Prostate gland (tissue), 2 donors: ENCODE results near the gene NOS2.
"Not testable (repeated sequence)": the region's sequence is repeated elsewhere in the genome, so short reads cannot be mapped to it uniquely, and the experiment has no call there.

Experiments
- CTCF ChIP-seq, 4 experiments: fragments of 200-600 bp in 2 of 4; fragments of 450-650 bp in 2 of 4; sonication (generic) in 2 of 4; IDR thresholded peaks; 1 replicate in 3 of 4; 2 replicates in 1 of 4; pipeline ENCODE4 v1.5.1; 2016 to 2019; ENCODE audit warnings: antibody characterized with exemption in 4 of 4, mild to moderate bottlenecking in 2 of 4, moderate library complexity in 2 of 4
- POLR2A ChIP-seq: fragments of 450-650 bp; IDR thresholded peaks from one replicate; pipeline ENCODE4 v1.6.1; 2016; ENCODE audit warnings: antibody characterized with exemption, mild to moderate bottlenecking

DNA sequence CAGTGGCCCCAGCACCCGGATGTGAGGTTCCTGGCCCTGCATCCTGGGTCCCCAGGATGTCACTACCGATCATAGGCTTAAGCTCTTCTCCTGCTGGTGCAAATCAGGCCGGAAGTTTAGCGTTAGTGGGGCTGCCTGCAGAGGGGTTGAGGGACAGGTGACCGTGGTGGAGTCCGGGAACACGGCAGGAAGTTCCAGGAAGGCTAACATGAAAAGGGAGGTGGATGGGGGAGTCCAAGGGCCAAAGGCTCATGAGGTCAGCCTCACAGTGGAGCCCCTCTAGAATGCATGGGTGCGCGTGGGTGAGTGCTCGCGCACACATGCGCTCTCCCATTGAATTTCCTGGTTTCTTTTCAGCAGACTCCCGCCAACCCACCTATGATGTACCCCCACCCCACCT is 46.6 kb downstream of the NOS2 start:
- TF ChIP-seq CTCF (IDR thresholded peaks at IDR 0.05); POLR2A: not testable (repeated sequence)
